Glutamatergic neuron (in vitro differentiated cells): ENCODE results near the gene CCDC27. TPM values are rescaled to one million over a fixed set of nuclear protein-coding genes. Genes with fewer than 3 reads are reported as not detected.

ENCODE experiments used
- DNase-seq: peaks from one replicate; pipeline ENCODE4 v3.0.0; 2022
- H3K27ac Mint-ChIP-seq: one replicate; pipeline ENCODE4 v1.8.0; 2020; ENCODE audit warnings: mild to moderate bottlenecking, mixed read lengths, inconsistent platforms; ENCODE audit not compliant: unreplicated experiment
- H3K27me3 Mint-ChIP-seq: one replicate; pipeline ENCODE4 v1.8.0; 2020; ENCODE audit warnings: mild to moderate bottlenecking, moderate library complexity, mixed read lengths, inconsistent platforms; ENCODE audit not compliant: unreplicated experiment
- H3K36me3 Mint-ChIP-seq: one replicate; pipeline ENCODE4 v1.8.0; 2020; ENCODE audit warnings: mild to moderate bottlenecking, mixed read lengths, inconsistent platforms; ENCODE audit not compliant: unreplicated experiment
- H3K4me1 Mint-ChIP-seq: one replicate; pipeline ENCODE4 v1.8.0; 2020; ENCODE audit warnings: mild to moderate bottlenecking, low read depth, mixed read lengths, inconsistent platforms; ENCODE audit not compliant: unreplicated experiment
- H3K4me3 Mint-ChIP-seq: one replicate; pipeline ENCODE4 v1.8.0; 2020; ENCODE audit warnings: mild to moderate bottlenecking, mixed read lengths, inconsistent platforms; ENCODE audit not compliant: unreplicated experiment
- H3K9me3 Mint-ChIP-seq: one replicate; pipeline ENCODE4 v1.8.0; 2020; ENCODE audit warnings: mild to moderate bottlenecking, moderate library complexity, mixed read lengths, inconsistent platforms; ENCODE audit not compliant: unreplicated experiment
- CTCF ChIP-seq: fragments of 200-600 bp; sonication (generic); IDR thresholded peaks from one replicate; pipeline ENCODE4 v1.5.0; 2021; ENCODE audit not compliant: partially characterized antibody, unreplicated experiment
- total RNA-seq: library from RNA; stranded (reverse); fragmentation: NEBNext Ultra II Directional; extraction: Animal tissue kit (Norgen Biotek cat#: 25700); gene quantifications from one replicate; pipeline ENCODE4 v1.2.1, GENCODE V29; 2021; ENCODE audit not compliant: unreplicated experiment

Gene CCDC27
- total RNA-seq, 1 donor from 2014 or later = not detected

- peak overlapping the region; percentile 47 for H3K4me3 Mint-ChIP-seq
- TF ChIP-seq CTCF = no peak
- H3K27ac Mint-ChIP-seq = peak overlapping the region; percentile 97
- no peaks in the 10 kb centered on the region for H3K36me3 Mint-ChIP-seq
- peaks cover 28% of the 10 kb centered on the region for H3K27me3 Mint-ChIP-seq
- H3K9me3 Mint-ChIP-seq = peaks cover 21% of the 10 kb centered on the region
- no peak for DNase-seq
- H3K4me1 Mint-ChIP-seq = peaks cover 51% of the 10 kb centered on the region
These were observed 65.8 kb downstream of the CCDC27 start for GRCh38 chr1:3817821-3818597.

GRCh38 chr1:3819771-3820200, 67.5 kb downstream of the CCDC27 start:
- Mint-ChIP-seq H3K9me3 (peaks cover 25% of the 10 kb centered on the region), H3K4me3 (peak overlapping the region; percentile 78), H3K27me3 (peaks cover 31% of the 10 kb centered on the region), H3K4me1 (peaks cover 61% of the 10 kb centered on the region), H3K27ac (peak overlapping the region; percentile 97), H3K36me3 (peaks cover 4% of the 10 kb centered on the region)
- no peak for TF ChIP-seq CTCF
- no peak for DNase-seq

GRCh38 chr1:3820316-3820715, 68.1 kb downstream of the CCDC27 start:
- no peak for TF ChIP-seq CTCF
- peaks cover 61% of the 10 kb centered on the region for H3K4me1 Mint-ChIP-seq
- DNase-seq = no peak
- peaks cover 31% of the 10 kb centered on the region for H3K27me3 Mint-ChIP-seq
- peak overlapping the region; percentile 97 for H3K27ac Mint-ChIP-seq
- H3K9me3 Mint-ChIP-seq = peaks cover 25% of the 10 kb centered on the region
- peaks cover 4% of the 10 kb centered on the region for H3K36me3 Mint-ChIP-seq
- peak overlapping the region; percentile 65 for H3K4me3 Mint-ChIP-seq

GRCh38 chr1:3821004-3821403, 68.8 kb downstream of the CCDC27 start:
- Mint-ChIP-seq H3K27ac (peak overlapping the region; percentile 97), H3K4me3 (peak overlapping the region; percentile 77), H3K27me3 (peaks cover 31% of the 10 kb centered on the region), H3K36me3 (peaks cover 4% of the 10 kb centered on the region), H3K4me1 (peaks cover 67% of the 10 kb centered on the region), H3K9me3 (peaks cover 27% of the 10 kb centered on the region)
- no peak for TF ChIP-seq CTCF
- DNase-seq = peak; percentile 65

Other genes starting within 250 kb of the CCDC27 start
- 64.7 TPM for gene MEGF6, start 140.9 kb upstream of the CCDC27 start, total RNA-seq
- gene TPRG1L, start 127.4 kb upstream of the CCDC27 start, total RNA-seq = 43.1 TPM
- gene WRAP73, start 102.3 kb upstream of the CCDC27 start, total RNA-seq = 47.7 TPM
- gene TP73, start 99.9 kb upstream of the CCDC27 start, total RNA-seq = 13.0 TPM
- gene SMIM1, start 20.3 kb downstream of the CCDC27 start, total RNA-seq = 7.5 TPM
- gene LRRC47, start 44.0 kb downstream of the CCDC27 start, total RNA-seq = 79.7 TPM
- gene CEP104, start 104.8 kb downstream of the CCDC27 start, total RNA-seq = 102 TPM
- 16.4 TPM for gene DFFB, start 105.0 kb downstream of the CCDC27 start, total RNA-seq
- gene C1orf174, start 147.8 kb downstream of the CCDC27 start, total RNA-seq = 16.9 TPM